WTC11 (cell line): Measurements from ENCODE around the gene ILF3.

Experiments
- MXD4 ChIP-seq: fragments of 250-450 bp; sonication (Bioruptor Pico); IDR thresholded peaks from 2 replicates; pipeline ENCODE4 v1.8.0; 2021; ENCODE audit warnings: mild to moderate bottlenecking, moderate library complexity, borderline replicate concordance
- NFYB ChIP-seq: sonication (generic); formaldehyde crosslinking; conservative IDR thresholded peaks from 2 replicates; pipeline ENCODE4 v1.8.0; 2022; ENCODE audit warnings: low read depth, missing genetic modification reagents
- NR2C2 ChIP-seq: sonication (generic); formaldehyde crosslinking; IDR thresholded peaks from 2 replicates; pipeline ENCODE4 v1.8.0; 2022; ENCODE audit warnings: mild to moderate bottlenecking, missing genetic modification reagents
- NR3C1 ChIP-seq: sonication (generic); formaldehyde crosslinking; conservative IDR thresholded peaks from 2 replicates; pipeline ENCODE4 v1.8.1; 2023; ENCODE audit warnings: low read depth, mild to moderate bottlenecking, missing genetic modification reagents
- TEAD4 ChIP-seq: sonication (generic); formaldehyde crosslinking; IDR thresholded peaks from 2 replicates; pipeline ENCODE4 v1.8.0; 2022; ENCODE audit warnings: mild to moderate bottlenecking, missing genetic modification reagents
- TP53 ChIP-seq: sonication (generic); formaldehyde crosslinking; IDR thresholded peaks from 2 replicates; pipeline ENCODE4 v1.8.1; 2023; ENCODE audit warnings: mild to moderate bottlenecking, missing genetic modification reagents
- ZBTB21 ChIP-seq: sonication (generic); formaldehyde crosslinking; IDR thresholded peaks from 2 replicates; pipeline ENCODE4 v1.8.1; 2023; ENCODE audit warnings: mild to moderate bottlenecking, missing genetic modification reagents, borderline replicate concordance
- ZNF232 ChIP-seq: sonication (generic); formaldehyde crosslinking; IDR thresholded peaks from 2 replicates; pipeline ENCODE4 v1.8.0; 2022; ENCODE audit warnings: mild to moderate bottlenecking, missing genetic modification reagents
- ZNF396 ChIP-seq: fragments of 250-450 bp; sonication (Bioruptor Pico); IDR thresholded peaks from 2 replicates; pipeline ENCODE4 v1.8.0; 2021; ENCODE audit warnings: mild to moderate bottlenecking, moderate library complexity, borderline replicate concordance
- TF ChIP-seq, protein P1 (sequence below): fragments of 200-600 bp; IDR thresholded peaks from 2 replicates; pipeline ENCODE4 v1.8.0; 2022; ENCODE audit warnings: antibody characterized with exemption
- TF ChIP-seq, protein P2 (sequence below): sonication (generic); formaldehyde crosslinking; conservative IDR thresholded peaks from 2 replicates; pipeline ENCODE4 v1.8.1; 2022; ENCODE audit warnings: mild to moderate bottlenecking, missing genetic modification reagents
- TF ChIP-seq, protein P3 (sequence below): sonication (generic); formaldehyde crosslinking; IDR thresholded peaks from 2 replicates; pipeline ENCODE4 v1.8.0; 2022; ENCODE audit warnings: mild to moderate bottlenecking, missing genetic modification reagents
- TF ChIP-seq, protein P4 (sequence below): sonication (generic); formaldehyde crosslinking; IDR thresholded peaks from 2 replicates; pipeline ENCODE4 v1.8.1; 2023; ENCODE audit warnings: mild to moderate bottlenecking, missing genetic modification reagents, moderate library complexity

DNA sequence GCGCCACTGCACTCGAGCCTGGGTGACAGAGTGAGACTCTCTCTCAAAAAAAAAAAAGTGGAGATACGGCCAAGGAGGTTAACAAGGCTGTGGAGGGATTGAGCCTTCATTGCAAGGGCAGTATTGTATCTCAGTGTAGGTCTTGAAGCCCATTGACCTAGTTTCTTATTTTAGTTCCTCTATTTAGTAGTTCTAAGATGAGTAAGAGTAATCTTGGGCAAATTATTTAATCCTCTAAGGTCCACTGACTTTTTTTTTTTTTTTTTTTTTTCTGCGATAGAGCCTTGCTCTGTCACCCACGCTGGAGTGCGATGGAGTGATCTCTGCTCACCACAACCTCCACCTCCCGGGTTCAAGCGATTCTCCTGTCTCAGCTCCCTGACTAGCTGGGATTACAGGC, 14.3 kb upstream of the ILF3 start:
- TF ChIP-seq, protein P1, sequence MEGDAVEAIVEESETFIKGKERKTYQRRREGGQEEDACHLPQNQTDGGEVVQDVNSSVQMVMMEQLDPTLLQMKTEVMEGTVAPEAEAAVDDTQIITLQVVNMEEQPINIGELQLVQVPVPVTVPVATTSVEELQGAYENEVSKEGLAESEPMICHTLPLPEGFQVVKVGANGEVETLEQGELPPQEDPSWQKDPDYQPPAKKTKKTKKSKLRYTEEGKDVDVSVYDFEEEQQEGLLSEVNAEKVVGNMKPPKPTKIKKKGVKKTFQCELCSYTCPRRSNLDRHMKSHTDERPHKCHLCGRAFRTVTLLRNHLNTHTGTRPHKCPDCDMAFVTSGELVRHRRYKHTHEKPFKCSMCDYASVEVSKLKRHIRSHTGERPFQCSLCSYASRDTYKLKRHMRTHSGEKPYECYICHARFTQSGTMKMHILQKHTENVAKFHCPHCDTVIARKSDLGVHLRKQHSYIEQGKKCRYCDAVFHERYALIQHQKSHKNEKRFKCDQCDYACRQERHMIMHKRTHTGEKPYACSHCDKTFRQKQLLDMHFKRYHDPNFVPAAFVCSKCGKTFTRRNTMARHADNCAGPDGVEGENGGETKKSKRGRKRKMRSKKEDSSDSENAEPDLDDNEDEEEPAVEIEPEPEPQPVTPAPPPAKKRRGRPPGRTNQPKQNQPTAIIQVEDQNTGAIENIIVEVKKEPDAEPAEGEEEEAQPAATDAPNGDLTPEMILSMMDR, result no peak
- TF ChIP-seq, protein P2, sequence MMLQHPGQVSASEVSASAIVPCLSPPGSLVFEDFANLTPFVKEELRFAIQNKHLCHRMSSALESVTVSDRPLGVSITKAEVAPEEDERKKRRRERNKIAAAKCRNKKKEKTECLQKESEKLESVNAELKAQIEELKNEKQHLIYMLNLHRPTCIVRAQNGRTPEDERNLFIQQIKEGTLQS (CRISPR knock-in tag), result no peak
- TF ChIP-seq TP53, result no peak
- TF ChIP-seq, protein P3, sequence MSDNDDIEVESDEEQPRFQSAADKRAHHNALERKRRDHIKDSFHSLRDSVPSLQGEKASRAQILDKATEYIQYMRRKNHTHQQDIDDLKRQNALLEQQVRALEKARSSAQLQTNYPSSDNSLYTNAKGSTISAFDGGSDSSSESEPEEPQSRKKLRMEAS (CRISPR knock-in tag), result no peak
- TF ChIP-seq NR3C1 (CRISPR knock-in tag), result no peak
- TF ChIP-seq, protein P4, sequence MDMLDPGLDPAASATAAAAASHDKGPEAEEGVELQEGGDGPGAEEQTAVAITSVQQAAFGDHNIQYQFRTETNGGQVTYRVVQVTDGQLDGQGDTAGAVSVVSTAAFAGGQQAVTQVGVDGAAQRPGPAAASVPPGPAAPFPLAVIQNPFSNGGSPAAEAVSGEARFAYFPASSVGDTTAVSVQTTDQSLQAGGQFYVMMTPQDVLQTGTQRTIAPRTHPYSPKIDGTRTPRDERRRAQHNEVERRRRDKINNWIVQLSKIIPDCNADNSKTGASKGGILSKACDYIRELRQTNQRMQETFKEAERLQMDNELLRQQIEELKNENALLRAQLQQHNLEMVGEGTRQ (CRISPR knock-in tag), result no peak
- TF ChIP-seq ZNF396 (CRISPR knock-in tag), result no peak
- TF ChIP-seq MXD4 (CRISPR knock-in tag), result no peak
- TF ChIP-seq TEAD4 (CRISPR knock-in tag), result no peak
- TF ChIP-seq NR2C2 (CRISPR knock-in tag), result no peak
- no peak for TF ChIP-seq NFYB
- TF ChIP-seq ZNF232 (CRISPR knock-in tag), result no peak
- no peak for TF ChIP-seq ZBTB21 (CRISPR knock-in tag)
